ENCODE results near the gene SOX6.
"Not testable (repeated sequence)": the region's sequence is repeated elsewhere in the genome, so short reads cannot be mapped to it uniquely, and the experiment has no call there.

Gene SOX6

GRCh38 chr11:15943418-15944197 is 412.7 kb downstream of the SOX6 start:
- no peak for DNase-seq

GRCh38 chr11:15942936-15943335 is 413.4 kb downstream of the SOX6 start:
- DNase-seq: no peak

- DNase-seq: no peak
These were observed 414.2 kb downstream of the SOX6 start for GRCh38 chr11:15942126-15942525.

GRCh38 chr11:15941206-15941770 is 415.1 kb downstream of the SOX6 start:
- DNase-seq: no peak

- no peak for DNase-seq
These were observed 415.7 kb downstream of the SOX6 start for GRCh38 chr11:15940462-15941205.

GRCh38 chr11:15938983-15939382 is 417.4 kb downstream of the SOX6 start:
- DNase-seq: no peak

- no peak for DNase-seq
These were observed 418.2 kb downstream of the SOX6 start for GRCh38 chr11:15938121-15938611.

GRCh38 chr11:15937601-15938120 is 418.7 kb downstream of the SOX6 start:
- no peak for DNase-seq

- DNase-seq: no peak
These were observed 420.3 kb downstream of the SOX6 start for GRCh38 chr11:15936011-15936410.

- no peak for DNase-seq
These were observed 421.0 kb downstream of the SOX6 start for GRCh38 chr11:15935373-15935772.

GRCh38 chr11:15933886-15934625 is 422.3 kb downstream of the SOX6 start:
- DNase-seq: no peak

GRCh38 chr11:15932417-15932816 is 423.9 kb downstream of the SOX6 start:
- DNase-seq: no peak

- DNase-seq: no peak
These were observed 424.8 kb downstream of the SOX6 start for GRCh38 chr11:15931497-15931896.

- DNase-seq: no peak
These were observed 425.8 kb downstream of the SOX6 start for GRCh38 chr11:15930442-15931025.

- DNase-seq: no peak
These were observed 426.9 kb downstream of the SOX6 start for GRCh38 chr11:15929371-15929901.

- DNase-seq: no peak
These were observed 428.5 kb downstream of the SOX6 start for GRCh38 chr11:15927864-15928217.

- no peak for DNase-seq
These were observed 429.0 kb downstream of the SOX6 start for GRCh38 chr11:15927196-15927863.

GRCh38 chr11:15926071-15926470 is 430.3 kb downstream of the SOX6 start:
- no peak for DNase-seq

- peak; percentile 28 for DNase-seq
These were observed 433.2 kb downstream of the SOX6 start for GRCh38 chr11:15923183-15923582.

GRCh38 chr11:15922745-15923144 is 433.6 kb downstream of the SOX6 start:
- not testable (repeated sequence) for DNase-seq

- DNase-seq: no peak
These were observed 435.3 kb downstream of the SOX6 start for GRCh38 chr11:15920856-15921629.
